HG03558 (cell line): ENCODE data around the gene ZBP1.

ENCODE experiments used
- ATAC-seq: cut with Tn5 transposase; IDR thresholded peaks from one replicate; pipeline ENCODE4 v1.9.1; 2021; ENCODE audit warnings: moderate number of reproducible peaks; ENCODE audit not compliant: unreplicated experiment; ENCODE audit errors: extremely low read depth

ZBP1 gene, protein sequence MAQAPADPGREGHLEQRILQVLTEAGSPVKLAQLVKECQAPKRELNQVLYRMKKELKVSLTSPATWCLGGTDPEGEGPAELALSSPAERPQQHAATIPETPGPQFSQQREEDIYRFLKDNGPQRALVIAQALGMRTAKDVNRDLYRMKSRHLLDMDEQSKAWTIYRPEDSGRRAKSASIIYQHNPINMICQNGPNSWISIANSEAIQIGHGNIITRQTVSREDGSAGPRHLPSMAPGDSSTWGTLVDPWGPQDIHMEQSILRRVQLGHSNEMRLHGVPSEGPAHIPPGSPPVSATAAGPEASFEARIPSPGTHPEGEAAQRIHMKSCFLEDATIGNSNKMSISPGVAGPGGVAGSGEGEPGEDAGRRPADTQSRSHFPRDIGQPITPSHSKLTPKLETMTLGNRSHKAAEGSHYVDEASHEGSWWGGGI

GRCh38 chr20:57620274-57620990 is at the start of gene ZBP1:
Gene ZBP1, minus strand, starts transcription at chr20:57620426. Its CDS starts 131 bp downstream, at chr20:57620295.
- ATAC-seq, result peak; percentile 38

- ATAC-seq, result no peak
Measured at GRCh38 chr20:57669632-57670031, 49.4 kb upstream of the ZBP1 start.

GRCh38 chr20:57667924-57668782 is 47.9 kb upstream of the ZBP1 start:
- no peak for ATAC-seq

DNA sequence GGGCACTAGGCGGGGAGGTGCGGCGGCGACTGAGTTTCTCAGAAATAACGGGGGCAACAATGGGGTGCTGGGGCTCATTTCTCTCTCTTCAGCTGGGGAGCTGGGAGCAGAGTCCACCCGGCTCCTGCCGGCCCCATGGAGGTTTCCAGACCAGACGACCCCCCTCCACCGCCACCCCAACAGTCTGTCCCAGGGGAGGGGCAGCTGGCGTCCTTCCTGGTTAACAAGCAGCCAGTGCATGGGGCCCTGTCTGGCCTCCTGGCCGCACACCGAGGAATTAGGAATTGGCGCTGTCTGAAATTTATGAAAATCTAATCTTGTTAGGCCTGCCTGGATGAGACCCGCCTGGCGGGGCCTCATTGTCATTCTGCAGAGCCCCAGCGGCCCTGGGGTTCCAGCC is 47.2 kb upstream of the ZBP1 start:
- no peak for ATAC-seq

- no peak for ATAC-seq
Measured at GRCh38 chr20:57666834-57667157, 46.6 kb upstream of the ZBP1 start.

- no peak for ATAC-seq
Measured at GRCh38 chr20:57666106-57666833, 46.0 kb upstream of the ZBP1 start.

DNA sequence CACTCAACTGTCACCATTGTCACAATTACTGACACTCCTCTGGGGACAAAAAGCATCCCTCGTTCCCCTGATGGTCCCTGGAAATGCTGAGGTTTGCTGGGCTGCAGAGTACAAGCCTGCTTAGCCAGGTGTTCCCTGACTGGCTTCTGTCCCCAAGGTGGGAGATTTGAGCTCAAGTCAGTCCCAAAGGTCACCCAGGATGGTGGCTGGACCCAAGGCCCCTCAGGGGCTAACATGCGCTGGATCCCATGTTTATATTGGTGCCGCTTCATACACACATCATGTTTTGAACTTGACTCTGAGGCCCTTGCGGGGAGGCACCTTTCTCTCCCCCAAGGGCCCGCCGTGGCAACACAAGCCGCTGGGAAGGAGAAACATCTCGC is 45.4 kb upstream of the ZBP1 start:
- no peak for ATAC-seq

DNA sequence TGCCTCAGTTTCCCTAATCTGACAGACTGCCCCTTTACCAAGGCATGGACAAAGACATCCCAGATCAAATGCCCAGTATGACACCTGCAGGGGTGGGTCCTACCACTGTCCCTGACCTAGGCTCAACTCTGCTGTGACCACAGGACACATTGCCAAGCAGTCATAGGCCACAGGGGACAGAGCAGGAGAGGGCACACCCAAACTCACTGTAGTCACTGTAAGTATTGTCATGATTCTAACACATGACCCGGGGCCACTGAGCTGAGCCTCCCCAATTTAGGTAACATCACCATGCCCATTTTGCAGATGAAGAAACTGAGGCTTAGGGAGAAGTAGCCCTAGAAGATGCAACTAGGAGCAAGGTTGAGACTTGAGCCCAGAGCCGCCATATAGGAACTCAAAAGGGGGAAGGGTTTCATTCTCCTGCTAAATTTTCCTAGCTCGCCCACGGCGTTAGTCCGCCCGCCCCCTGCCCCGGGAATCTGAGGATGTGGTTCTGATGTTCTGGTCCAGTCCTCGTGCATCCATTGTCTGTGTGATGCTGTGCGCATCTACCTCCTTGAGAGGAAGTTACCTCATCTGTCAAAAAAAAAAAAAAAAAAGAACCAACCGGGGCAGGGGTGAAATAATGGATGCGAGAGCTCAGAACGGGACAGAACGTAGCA is 44.8 kb upstream of the ZBP1 start:
- no peak for ATAC-seq

GRCh38 chr20:57664476-57664875 is 44.2 kb upstream of the ZBP1 start:
- no peak for ATAC-seq

- no peak for ATAC-seq
Measured at GRCh38 chr20:57663681-57664451, 43.6 kb upstream of the ZBP1 start.

- ATAC-seq, result no peak
Measured at GRCh38 chr20:57663241-57663640, 43.0 kb upstream of the ZBP1 start.

DNA sequence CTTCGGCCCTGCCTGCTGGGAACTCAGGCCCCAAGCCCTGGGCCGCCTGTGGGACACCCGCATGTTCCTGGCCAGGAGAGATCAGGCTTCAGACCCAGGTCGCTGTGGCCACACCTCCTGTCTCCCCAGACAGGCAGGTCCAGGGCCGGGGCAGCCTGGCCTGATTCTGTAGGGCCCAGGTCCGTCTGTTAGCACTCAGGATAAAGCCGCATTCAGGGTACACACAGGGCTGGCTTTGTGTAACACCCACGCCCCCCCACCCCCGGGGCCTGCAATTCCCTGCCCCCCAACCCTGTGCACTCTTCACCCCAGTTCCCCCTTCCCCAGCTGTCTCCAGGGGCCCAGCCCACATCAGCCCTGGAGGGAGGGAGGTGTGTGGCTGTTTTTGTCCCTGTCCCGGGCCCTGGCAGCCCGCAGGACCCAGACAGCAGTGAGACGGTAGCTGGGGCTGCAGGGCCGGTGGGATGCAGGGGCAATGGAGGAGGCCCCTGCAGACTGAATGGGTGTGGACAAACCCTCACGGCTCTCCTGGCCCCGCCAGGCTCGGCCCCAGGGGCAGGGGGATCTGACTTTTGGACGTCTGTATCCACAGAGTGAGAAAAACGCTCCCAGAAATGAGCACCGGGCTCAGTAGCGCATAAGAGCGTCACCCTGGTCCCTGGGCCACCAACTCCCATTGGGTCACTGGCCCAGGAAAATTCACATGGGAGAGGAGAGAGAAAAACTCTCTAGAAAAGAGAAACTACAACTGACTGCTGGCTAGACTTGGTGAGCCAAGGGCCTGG is 42.4 kb upstream of the ZBP1 start:
- ATAC-seq, result no peak

DNA sequence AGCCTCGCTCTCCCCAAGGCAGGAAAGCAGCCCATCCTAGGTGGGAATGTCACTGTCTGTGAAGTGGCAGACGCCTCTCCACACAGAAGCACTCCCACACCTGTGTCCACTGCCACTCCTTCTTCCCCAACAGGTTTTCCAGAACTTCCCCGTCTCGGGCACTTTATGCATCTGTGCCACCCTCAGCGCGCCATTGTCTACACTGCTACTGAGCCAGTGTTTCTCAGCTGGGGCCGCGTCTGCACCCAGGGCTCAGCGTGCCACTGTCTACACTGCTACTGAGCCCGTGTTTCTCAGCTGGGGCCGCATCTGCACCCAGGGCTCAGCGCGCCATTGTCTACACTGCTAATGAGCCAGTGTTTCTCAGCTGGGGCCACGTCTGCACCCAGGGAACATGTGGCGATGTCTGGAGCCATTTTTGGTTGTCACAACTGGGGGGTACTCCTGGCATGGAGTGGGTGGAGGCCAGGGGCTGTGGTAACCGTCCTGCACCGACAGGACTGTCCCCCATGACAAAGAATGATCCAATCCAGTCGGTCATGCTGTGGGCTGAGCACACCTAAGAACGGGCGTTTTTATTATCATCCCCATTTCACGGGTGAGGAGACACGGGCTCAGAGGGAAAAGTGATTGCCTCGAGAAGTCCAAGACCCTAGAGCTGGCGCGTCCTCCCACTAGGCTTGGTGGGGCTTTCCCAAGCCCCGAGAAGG is 41.7 kb upstream of the ZBP1 start:
- ATAC-seq, result no peak

GRCh38 chr20:57660922-57661745 is 40.9 kb upstream of the ZBP1 start:
- ATAC-seq, result no peak

GRCh38 chr20:57660181-57660921 is 40.1 kb upstream of the ZBP1 start:
- no peak for ATAC-seq

GRCh38 chr20:57659517-57660180 is 39.4 kb upstream of the ZBP1 start:
- ATAC-seq, result no peak
